Measurements from ENCODE around the gene PHOSPHO1. TPM values are rescaled to one million over a fixed set of nuclear protein-coding genes. Genes with fewer than 3 reads are reported as not detected.

The PHOSPHO1 gene
- total RNA-seq, 1 donor from 2014 or later: not detected

GRCh38 chr17:49259663-49260010, 29.1 kb upstream of the PHOSPHO1 start:
- Histone ChIP-seq H3K36me3 (no peaks in the 10 kb centered on the region), H3K4me3 (peak overlapping the region; percentile 64 to 93), H3K9me3 (no peaks in the 10 kb centered on the region), H3K4me1 (peaks cover 0 to 4% of the 10 kb centered on the region in 2 donors), H3K27ac (peak overlapping the region; percentile 79 to 93), H3K27me3 (no peaks in the 10 kb centered on the region)
- intact Hi-C loops (cut with DNase I): no loop called here
- TF ChIP-seq CTCF (IDR thresholded peaks at IDR 0.05): no peak
- no peak for DNase-seq (ENCODE audit: low spot score in 2 of 2)

GRCh38 chr17:49258394-49258793, 27.8 kb upstream of the PHOSPHO1 start:
- no peaks in the 10 kb centered on the region for H3K36me3 ChIP-seq
- H3K4me1 ChIP-seq: peaks cover 0 to 4% of the 10 kb centered on the region in 2 donors
- H3K9me3 ChIP-seq: no peaks in the 10 kb centered on the region
- H3K27ac ChIP-seq: no peak overlapping the region
- TF ChIP-seq CTCF (IDR thresholded peaks at IDR 0.05): no peak
- no peak overlapping the region for H3K4me3 ChIP-seq
- DNase-seq (ENCODE audit: low spot score in 2 of 2): no peak
- intact Hi-C loops (cut with DNase I): no loop called here
- no peaks in the 10 kb centered on the region for H3K27me3 ChIP-seq

GRCh38 chr17:49255125-49255524, 24.5 kb upstream of the PHOSPHO1 start:
- Histone ChIP-seq H3K9me3 (no peaks in the 10 kb centered on the region), H3K4me1 (no peaks in the 10 kb centered on the region), H3K27ac (no peak overlapping the region), H3K27me3 (no peaks in the 10 kb centered on the region), H3K4me3 (no peak overlapping the region), H3K36me3 (no peaks in the 10 kb centered on the region)
- no peak for DNase-seq (ENCODE audit: low spot score in 2 of 2)
- TF ChIP-seq CTCF (IDR thresholded peaks at IDR 0.05): no peak
- intact Hi-C loops (cut with DNase I): no loop called here

GRCh38 chr17:49254066-49254465, 23.5 kb upstream of the PHOSPHO1 start:
- Histone ChIP-seq H3K27me3 (no peaks in the 10 kb centered on the region), H3K27ac (no peak overlapping the region), H3K9me3 (no peaks in the 10 kb centered on the region), H3K36me3 (no peaks in the 10 kb centered on the region), H3K4me3 (no peak overlapping the region), H3K4me1 (no peaks in the 10 kb centered on the region)
- intact Hi-C loops (cut with DNase I): no loop called here
- TF ChIP-seq CTCF (IDR thresholded peaks at IDR 0.05): no peak
- DNase-seq (ENCODE audit: low spot score in 2 of 2): no peak

DNA sequence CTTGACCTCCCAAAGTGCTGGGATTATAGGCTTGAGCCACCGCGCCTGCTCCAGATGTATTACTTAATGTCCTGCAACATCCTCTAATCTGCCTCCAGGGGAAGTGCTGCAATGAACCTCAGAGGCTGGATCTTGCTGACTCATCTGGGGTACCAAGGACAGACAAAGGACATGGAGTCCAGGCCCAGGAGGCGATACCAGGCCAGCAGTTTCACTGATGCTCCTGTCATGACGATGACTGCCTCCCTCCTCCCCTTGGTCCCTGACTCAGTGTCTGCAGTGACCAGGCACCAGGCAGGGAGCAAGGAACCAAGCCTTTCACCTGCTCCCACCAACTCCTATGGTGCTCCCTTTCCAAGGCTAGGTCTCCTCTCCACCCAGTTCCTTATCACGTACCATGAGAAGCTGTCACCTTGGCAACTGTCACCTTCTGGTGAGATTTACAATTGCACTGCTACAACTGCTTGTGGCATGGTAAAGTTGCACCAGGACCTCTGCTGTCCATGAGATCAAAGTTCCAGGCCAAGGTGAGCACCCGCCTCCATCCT, 21.6 kb upstream of the PHOSPHO1 start:
- DNase-seq (ENCODE audit: low spot score in 2 of 2): peak in 1 of 2 donors; percentile 10
- no peak overlapping the region for H3K4me3 ChIP-seq
- intact Hi-C loops (cut with DNase I): no loop called here
- no peak overlapping the region for H3K27ac ChIP-seq
- H3K9me3 ChIP-seq: no peaks in the 10 kb centered on the region
- no peaks in the 10 kb centered on the region for H3K4me1 ChIP-seq
- no peaks in the 10 kb centered on the region for H3K27me3 ChIP-seq
- no peaks in the 10 kb centered on the region for H3K36me3 ChIP-seq
- TF ChIP-seq CTCF (IDR thresholded peaks at IDR 0.05): no peak

Measured in ascending aorta (tissue), 2 donors.